IMR-90 (cell line): Measurements from ENCODE around the gene PPP2R1B. TPM values are rescaled to one million over a fixed set of nuclear protein-coding genes. Genes with fewer than 3 reads are reported as not detected.

Source experiments
- ATAC-seq: fragments of 200-7000 bp; cut with Tn5 transposase; 2 replicates; pipeline ENCODE4 v1.9.1; 2020; ENCODE audit warnings: low read depth, mild to moderate bottlenecking, moderate library complexity
- BruUV-seq: library from RNA; stranded (reverse); fragments of 400-500 nt; replicated peaks from 2 replicates; lab custom pipeline; 2021; lab: Mats Ljungman, UMichigan
- CTCF ChIA-PET: fragments of 300-600 bp; formaldehyde crosslinking; extraction: SDS; loops from one replicate; lab custom pipeline; 2021; ENCODE audit warnings: antibody characterized with exemption; lab: Yijun Ruan, JAX
- POLR2A ChIA-PET: fragments of 300-600 bp; sonication (Branson Sonifier 250); formaldehyde crosslinking; loops from one replicate; lab custom pipeline; 2022; ENCODE audit warnings: antibody characterized with exemption; ENCODE audit not compliant: unreplicated experiment; lab: Charles Lee
- DNase-seq: peaks from one replicate; pipeline ENCODE4 v3.0.0; 2013
- H2AFZ ChIP-seq: replicated peaks from 2 replicates; pipeline ENCODE3; 2013; ENCODE audit warnings: low read length, mild to moderate bottlenecking; ENCODE audit not compliant: poor library complexity
- H2AK5ac ChIP-seq: 2 replicates; pipeline ENCODE4 v1.6.1; 2013; ENCODE audit warnings: low read depth, low read length, inconsistent platforms
- H2AK9ac ChIP-seq: replicated peaks from 2 replicates; pipeline ENCODE3; 2013; ENCODE audit warnings: mild to moderate bottlenecking, low read depth, low read length, moderate library complexity; ENCODE audit not compliant: poor library complexity
- H2BK120ac ChIP-seq: 2 replicates; pipeline ENCODE4 v1.6.1; 2013; ENCODE audit warnings: low read depth, low read length, inconsistent platforms
- H2BK15ac ChIP-seq: 3 replicates; pipeline ENCODE4 v1.6.1; 2013; ENCODE audit warnings: low read depth, low read length, inconsistent platforms
- H2BK20ac ChIP-seq: 2 replicates; pipeline ENCODE4 v1.6.1; 2013; ENCODE audit warnings: low read depth, mild to moderate bottlenecking, inconsistent platforms, low read length, moderate library complexity
- H2BK5ac ChIP-seq: 2 replicates; pipeline ENCODE4 v1.6.1; 2013; ENCODE audit warnings: mild to moderate bottlenecking, low read depth, low read length, inconsistent platforms; ENCODE audit not compliant: poor library complexity, severe bottlenecking
- H3K14ac ChIP-seq: replicated peaks from 2 replicates; pipeline ENCODE4 v1.6.1; 2013; ENCODE audit warnings: low read depth, low read length, inconsistent platforms
- H3K18ac ChIP-seq: 2 replicates; pipeline ENCODE4 v1.6.1; 2013; ENCODE audit warnings: low read depth, low read length, control low read depth
- H3K23ac ChIP-seq: 2 replicates; pipeline ENCODE4 v1.6.1; 2013; ENCODE audit warnings: low read depth, low read length, inconsistent platforms
- H3K27ac ChIP-seq: 2 replicates; pipeline ENCODE4 v1.5.1; 2013; ENCODE audit warnings: mild to moderate bottlenecking, control low read depth, low read length; ENCODE audit not compliant: insufficient read depth
- H3K27me3 ChIP-seq: 2 replicates; pipeline ENCODE4 v1.6.1; 2013; ENCODE audit warnings: low read length; ENCODE audit not compliant: control insufficient read depth, insufficient read depth
- H3K36me3 ChIP-seq: 2 replicates; pipeline ENCODE4 v1.6.1; 2013; ENCODE audit warnings: low read length, mixed read lengths; ENCODE audit not compliant: control insufficient read depth, insufficient read depth
- H3K4ac ChIP-seq: 2 replicates; pipeline ENCODE4 v1.6.1; 2013; ENCODE audit warnings: low read depth, low read length, inconsistent platforms
- H3K4me1 ChIP-seq: 2 replicates; pipeline ENCODE4 v1.6.1; 2013; ENCODE audit warnings: low read length, mixed read lengths; ENCODE audit not compliant: control insufficient read depth, insufficient read depth
- H3K4me2 ChIP-seq: 2 replicates; pipeline ENCODE4 v1.6.1; 2013; ENCODE audit warnings: low read depth, mild to moderate bottlenecking, control low read depth, low read length, moderate library complexity
- H3K4me3 ChIP-seq: 2 replicates; pipeline ENCODE4 v1.5.1; 2013; ENCODE audit warnings: low read depth, mild to moderate bottlenecking, control low read depth, low read length, moderate library complexity; ENCODE audit not compliant: insufficient read depth
- H3K56ac ChIP-seq: 2 replicates; pipeline ENCODE4 v1.6.1; 2013; ENCODE audit warnings: low read length, inconsistent platforms; ENCODE audit not compliant: insufficient read depth; ENCODE audit errors: extremely low read depth
- H3K79me1 ChIP-seq, 2 experiments: 2 replicates each; pipeline ENCODE4 v1.6.1; 2013; ENCODE audit warnings: low read length in 2 of 2, inconsistent platforms in 1 of 2, low read depth in 1 of 2
- H3K9ac ChIP-seq: 2 replicates; pipeline ENCODE4 v1.6.1; 2013; ENCODE audit warnings: low read depth, low read length, control low read depth
- H3K9me1 ChIP-seq: 2 replicates; pipeline ENCODE4 v1.6.1; 2013; ENCODE audit warnings: low read length, inconsistent platforms; ENCODE audit not compliant: insufficient read depth
- H3K9me3 ChIP-seq: 2 replicates; pipeline ENCODE4 v1.6.1; 2013; ENCODE audit warnings: low read length; ENCODE audit not compliant: control insufficient read depth, insufficient read depth
- H4K20me1 ChIP-seq: 2 replicates; pipeline ENCODE4 v1.6.1; 2013; ENCODE audit warnings: low read length, inconsistent platforms; ENCODE audit not compliant: insufficient read depth
- H4K5ac ChIP-seq: 2 replicates; pipeline ENCODE4 v1.6.1; 2013; ENCODE audit warnings: mild to moderate bottlenecking, low read depth, low read length, control low read depth
- H4K8ac ChIP-seq, 2 experiments: 2 replicates each; pipeline ENCODE4 v1.6.1; 2013; ENCODE audit warnings: low read depth in 2 of 2, low read length in 2 of 2, control low read depth in 1 of 2, inconsistent platforms in 1 of 2
- H4K91ac ChIP-seq: 2 replicates; pipeline ENCODE4 v1.6.1; 2013; ENCODE audit warnings: low read depth, low read length, inconsistent platforms; ENCODE audit not compliant: insufficient read depth
- BHLHE40 ChIP-seq: fragments of 150-350 bp; IDR thresholded peaks from 2 replicates; pipeline ENCODE4 v1.6.1; 2016; ENCODE audit warnings: mild to moderate bottlenecking, low read depth, low read length
- CEBPB ChIP-seq: IDR thresholded peaks from 2 replicates; pipeline ENCODE4 v1.6.1; 2012; ENCODE audit warnings: low read depth, low read length, improper control_type of control experiment
- CHD1 ChIP-seq: IDR thresholded peaks from 2 replicates; pipeline ENCODE4 v1.6.1; 2012; ENCODE audit warnings: low read depth, low read length, improper control_type of control experiment
- CTCF ChIP-seq: conservative IDR thresholded peaks from 2 replicates; pipeline ENCODE4 v1.5.1; 2012; ENCODE audit warnings: mild to moderate bottlenecking, low read depth, low read length, improper control_type of control experiment
- ELK1 ChIP-seq: fragments of 150-350 bp; IDR thresholded peaks from 2 replicates; pipeline ENCODE4 v1.6.1; 2016; ENCODE audit warnings: low read depth, mild to moderate bottlenecking, low read length, moderate library complexity, borderline replicate concordance
- MAFK ChIP-seq: IDR thresholded peaks from 2 replicates; pipeline ENCODE4 v1.6.1; 2012; ENCODE audit warnings: low read depth, low read length, improper control_type of control experiment
- MAZ ChIP-seq: IDR thresholded peaks from 2 replicates; pipeline ENCODE4 v1.6.1; 2012; ENCODE audit warnings: low read depth, mild to moderate bottlenecking, low read length, improper control_type of control experiment, moderate library complexity, borderline replicate concordance
- NFE2L2 ChIP-seq: fragments of 150-350 bp; IDR thresholded peaks from 2 replicates; pipeline ENCODE4 v1.6.1; 2016; ENCODE audit warnings: low read depth, mild to moderate bottlenecking, low read length
- POLR2A ChIP-seq: IDR thresholded peaks from 2 replicates; pipeline ENCODE4 v1.6.1; 2012; ENCODE audit warnings: mild to moderate bottlenecking, low read depth, low read length
- RCOR1 ChIP-seq: IDR thresholded peaks from 2 replicates; pipeline ENCODE4 v1.6.1; 2012; ENCODE audit warnings: mild to moderate bottlenecking, low read length, improper control_type of control experiment; ENCODE audit not compliant: insufficient replicate concordance
- RFX5 ChIP-seq: IDR thresholded peaks from 2 replicates; pipeline ENCODE4 v1.8.0; 2012; ENCODE audit warnings: low read depth, mild to moderate bottlenecking, low read length, moderate library complexity
- SMC3 ChIP-seq: fragments of 150-350 bp; IDR thresholded peaks from 2 replicates; pipeline ENCODE4 v1.6.1; 2016; ENCODE audit warnings: low read depth, mild to moderate bottlenecking, antibody characterized with exemption, low read length, moderate library complexity
- USF2 ChIP-seq: fragments of 150-350 bp; IDR thresholded peaks from 2 replicates; pipeline ENCODE4 v1.6.1; 2017; ENCODE audit warnings: mild to moderate bottlenecking, antibody characterized with exemption, low read length, low read depth
- WGBS, 2 experiments: methylation state at CpG; one replicate each; pipeline versions ENCODE4 v1.1.5 to v1.1.7; 2013; ENCODE audit warnings: missing lambda C conversion rate in 2 of 2; ENCODE audit not compliant: insufficient read length in 1 of 2; ENCODE audit errors: extremely low coverage in 2 of 2; 5-methylcytosine and 5-hydroxymethylcytosine counted together
- dilution Hi-C: fragments of 300-500 bp; cut with HindIII; formaldehyde crosslinking; loops from one replicate; pipeline ENCODE4 v1.14.3; 2018; ENCODE audit warnings: low sequenced_read_pairs; ENCODE audit not compliant: unreplicated experiment
- in situ Hi-C: fragments of 300-500 bp; cut with MboI; formaldehyde crosslinking; loops from 3 replicates; pipeline ENCODE4 v1.14.3; 2019; ENCODE audit warnings: low sequenced_read_pairs, inconsistent platforms, mixed read lengths
- intact Hi-C: fragments of 100-400 bp; cut with micrococcal nuclease; formaldehyde crosslinking; loops from 2 replicates; pipeline ENCODE4 v1.10.0; 2022
- polyA plus RNA-seq, 3 experiments: library from polyadenylated mRNA; depleted of rRNA; stranded (reverse); fragments of >200 nt; gene quantifications; 2 replicates each; pipeline ENCODE4 v1.2.3, GENCODE V29; 2012; ENCODE audit warnings: low replicate concordance in 1 of 3
- total RNA-seq: library from RNA; depleted of rRNA; stranded (reverse); fragments of >200 nt; gene quantifications from 2 replicates; pipeline ENCODE4 v1.2.3, GENCODE V29; 2012

The PPP2R1B gene
- total and polyA plus RNA-seq, 2 of the 4 experiments (the other 2 are of a cell fraction), result 23.0 to 62.9 TPM

GRCh38 chr11:111798279-111798678 lies 32.1 kb upstream of the PPP2R1B start:
- in situ Hi-C loops (no loop called here), dilution Hi-C loops (no loop called here)
- no CpG with 5 or more reads among the region's 1 CpG for WGBS, 2 experiments

More at GRCh38 chr11:111798279-111798678, 32.1 kb upstream of the PPP2R1B start:
- CTCF ChIA-PET, result no interaction called here
- Histone ChIP-seq H3K4me2 (no peak overlapping the region), H3K9me3 (peaks cover 5% of the 10 kb centered on the region; the same call in 1 of the 2 replicates), H3K4me3 (no peak overlapping the region), H3K79me1 (peaks cover 3 to 6% of the 10 kb centered on the region in 2 experiments), H3K56ac (no peak overlapping the region), H3K14ac (no peak overlapping the region), H4K20me1 (no peaks in the 10 kb centered on the region), H2AK5ac (no peak overlapping the region), H2BK15ac (no peak overlapping the region), H3K4me1 (peaks cover 7% of the 10 kb centered on the region; the same call in 1 of the 2 replicates), H3K4ac (no peak overlapping the region), H3K9me1 (peaks cover 13% of the 10 kb centered on the region), H3K9ac (no peak overlapping the region), H4K8ac (no peak overlapping the region), H3K36me3 (peaks cover 6% of the 10 kb centered on the region), H2BK5ac (no peak overlapping the region), H2AK9ac (no peak overlapping the region), H3K27me3 (no peaks in the 10 kb centered on the region), H2BK120ac (no peak overlapping the region), H4K91ac (no peak overlapping the region), H3K23ac (no peak overlapping the region), H4K5ac (no peak overlapping the region; the same call in 1 of the 2 replicates), H3K27ac (no peak overlapping the region), H3K18ac (no peak overlapping the region), H2BK20ac (no peak overlapping the region), H2AFZ (no peak overlapping the region)
- BruUV-seq, result no TSS peak
- ATAC-seq (no peak), DNase-seq (no peak)
- TF ChIP-seq POLR2A, result no peak
- TF ChIP-seq CHD1, result no peak
- no peak for TF ChIP-seq CTCF
- no peak for TF ChIP-seq MAFK
- no peak for TF ChIP-seq ELK1
- no peak for TF ChIP-seq SMC3
- no peak for TF ChIP-seq MAZ
- no peak for TF ChIP-seq USF2
- no peak for TF ChIP-seq RCOR1
- no peak for TF ChIP-seq NFE2L2
- TF ChIP-seq CEBPB, result no peak
- TF ChIP-seq BHLHE40, result no peak
- TF ChIP-seq RFX5, result no peak
- intact Hi-C loops, result no loop called here
- POLR2A ChIA-PET, result no interaction called here
